NCI-H1105 (cell line): ENCODE measurements around the gene CHRNA9.
"Not testable (repeated sequence)": the region's sequence is repeated elsewhere in the genome, so short reads cannot be mapped to it uniquely, and the experiment has no call there.

Experiments
- DNase-seq: peaks from one replicate; lab custom pipeline; 2025; lab: John Stamatoyannopoulos, UW

Gene CHRNA9

GRCh38 chr4:40388239-40388638 is 53.1 kb downstream of the CHRNA9 start:
- DNase-seq: no peak

- no peak for DNase-seq
These were observed 54.9 kb downstream of the CHRNA9 start for GRCh38 chr4:40389986-40390385.

GRCh38 chr4:40392241-40392640 is 57.1 kb downstream of the CHRNA9 start:
- not testable (repeated sequence) for DNase-seq

- no peak for DNase-seq
These were observed 59.1 kb downstream of the CHRNA9 start for GRCh38 chr4:40394236-40394635.

- DNase-seq: peak; percentile 1
These were observed 60.2 kb downstream of the CHRNA9 start for GRCh38 chr4:40395166-40395900.

GRCh38 chr4:40395908-40396793 is 61.0 kb downstream of the CHRNA9 start:
- DNase-seq: peak; percentile 72

GRCh38 chr4:40399578-40399977 is 64.4 kb downstream of the CHRNA9 start:
- DNase-seq: no peak

GRCh38 chr4:40401096-40401495 is 66.0 kb downstream of the CHRNA9 start:
- no peak for DNase-seq

GRCh38 chr4:40401631-40402030 is 66.5 kb downstream of the CHRNA9 start:
- no peak for DNase-seq

GRCh38 chr4:40402556-40402955 is 67.4 kb downstream of the CHRNA9 start:
- DNase-seq: no peak

GRCh38 chr4:40403081-40403480 is 67.9 kb downstream of the CHRNA9 start:
- no peak for DNase-seq
